GM12878 (cell line): ENCODE results near the gene NOP16. TPM values are rescaled to one million over a fixed set of nuclear protein-coding genes. Genes with fewer than 3 reads are reported as not detected.
A peak's percentile ranks its signal among the peaks of the same experiment; 100 is the strongest.

Source experiments
- ASH2L ChIP-seq: fragments of 300-600, 200-600 bp; sonication (generic); IDR thresholded peaks from 2 replicates; pipeline ENCODE4 v1.6.1; 2017; ENCODE audit warnings: low read depth, mild to moderate bottlenecking, borderline replicate concordance
- BRCA1 ChIP-seq: IDR thresholded peaks from 2 replicates; pipeline ENCODE4 v1.6.1; 2011; ENCODE audit warnings: low read depth, low read length, improper control_type of control experiment
- CEBPB ChIP-seq, 2 experiments: fragments of 150-350 bp in 1 of 2; IDR thresholded peaks; 2 replicates each; pipeline ENCODE4 v1.6.1; 2012 to 2014; ENCODE audit warnings: low read depth in 2 of 2, low read length in 2 of 2, borderline replicate concordance in 1 of 2, inconsistent platforms in 1 of 2
- CHD1 ChIP-seq: IDR thresholded peaks from 2 replicates; pipeline ENCODE4 v1.6.1; 2012; ENCODE audit warnings: low read depth, low read length, improper control_type of control experiment
- CHD4 ChIP-seq: fragments of 200-600 bp; sonication (generic); IDR thresholded peaks from 2 replicates; pipeline ENCODE4 v1.6.1; 2016; ENCODE audit warnings: mild to moderate bottlenecking
- ESRRA ChIP-seq: IDR thresholded peaks from 2 replicates; pipeline ENCODE4 v1.6.1; 2012; ENCODE audit warnings: mild to moderate bottlenecking, low read length, improper control_type of control experiment
- FOXK2 ChIP-seq: fragments of 450-650 bp; IDR thresholded peaks from 2 replicates; pipeline ENCODE4 v1.6.1; 2017; ENCODE audit warnings: mild to moderate bottlenecking, moderate library complexity
- HDGF ChIP-seq: fragments of 450-650 bp; IDR thresholded peaks from 2 replicates; pipeline ENCODE4 v1.6.1; 2016; ENCODE audit warnings: antibody characterized with exemption
- HSF1 ChIP-seq: fragments of 150-350 bp; IDR thresholded peaks from 2 replicates; pipeline ENCODE4 v1.6.1; 2014; ENCODE audit warnings: mild to moderate bottlenecking, low read depth, low read length
- IRF5 ChIP-seq: fragments of 450-650 bp; IDR thresholded peaks from 2 replicates; pipeline ENCODE4 v1.6.1; 2017; ENCODE audit warnings: borderline replicate concordance
- JUND ChIP-seq: IDR thresholded peaks from 2 replicates; pipeline ENCODE4 v1.6.1; 2012; ENCODE audit warnings: low read depth, mild to moderate bottlenecking, low read length, improper control_type of control experiment, moderate library complexity
- POLR2AphosphoS2 ChIP-seq: IDR thresholded peaks from 2 replicates; pipeline ENCODE4 v1.6.1; 2011; ENCODE audit warnings: low read depth, mild to moderate bottlenecking, low read length, improper control_type of control experiment, moderate library complexity
- RB1 ChIP-seq: fragments of 450-650 bp; formaldehyde crosslinking; IDR thresholded peaks from 2 replicates; pipeline ENCODE4 v1.6.1; 2017; ENCODE audit warnings: mild to moderate bottlenecking, borderline replicate concordance
- RELA ChIP-seq: fragments of 450-650 bp; IDR thresholded peaks from 2 replicates; pipeline ENCODE4 v1.8.0; 2014; ENCODE audit warnings: borderline replicate concordance; ENCODE audit not compliant: partially characterized antibody
- SIN3A ChIP-seq: IDR thresholded peaks from 2 replicates; pipeline ENCODE4 v1.6.1; 2012; ENCODE audit warnings: low read depth, low read length, improper control_type of control experiment
- SMARCA5 ChIP-seq: fragments of 450-650 bp; IDR thresholded peaks from 2 replicates; pipeline ENCODE4 v1.6.1; 2017; ENCODE audit warnings: mild to moderate bottlenecking
- SMC3 ChIP-seq: IDR thresholded peaks from 2 replicates; pipeline ENCODE4 v1.6.1; 2011; ENCODE audit warnings: low read length, improper control_type of control experiment, borderline replicate concordance
- SP1 ChIP-seq: IDR thresholded peaks from one replicate; pipeline ENCODE4 v1.6.1; 2011; ENCODE audit warnings: low read depth, low read length
- STAT3 ChIP-seq: IDR thresholded peaks from 2 replicates; pipeline ENCODE4 v1.6.1; 2011; ENCODE audit warnings: low read depth, low read length, improper control_type of control experiment
- SUZ12 ChIP-seq: fragments of 200-600 bp; sonication (generic); IDR thresholded peaks from one replicate; pipeline ENCODE4 v1.6.1; 2018; ENCODE audit warnings: antibody characterized with exemption, mild to moderate bottlenecking; ENCODE audit not compliant: unreplicated experiment
- TBL1XR1 ChIP-seq: IDR thresholded peaks from 2 replicates; pipeline ENCODE4 v1.6.1; 2012; ENCODE audit warnings: low read depth, low read length, improper control_type of control experiment
- USF1 ChIP-seq: IDR thresholded peaks from 2 replicates; pipeline ENCODE4 v1.6.1; 2011; ENCODE audit warnings: borderline replicate concordance, low read depth, mild to moderate bottlenecking, moderate library complexity, mixed read lengths, low read length; ENCODE audit not compliant: insufficient read depth; ENCODE audit errors: extremely low read length
- YBX1 ChIP-seq: fragments of 450-650 bp; IDR thresholded peaks from 2 replicates; pipeline ENCODE4 v1.6.1; 2016; ENCODE audit warnings: antibody characterized with exemption
- ZBTB11 ChIP-seq: fragments of 450-650 bp; formaldehyde crosslinking; IDR thresholded peaks from 2 replicates; pipeline ENCODE4 v1.5.0; 2022; ENCODE audit warnings: mild to moderate bottlenecking, missing genetic modification characterization
- ZNF24 ChIP-seq: fragments of 450-650 bp; IDR thresholded peaks from 2 replicates; pipeline ENCODE4 v1.6.1; 2017; ENCODE audit warnings: antibody characterized with exemption, mild to moderate bottlenecking
- polyA plus RNA-seq, 11 experiments: library from polyadenylated mRNA; depleted of rRNA in 4 of 11; unstranded in 6 of 11; stranded (reverse) in 5 of 11; fragments of >200 nt; fragmentation: Nextera tagmentation in 4 of 11; fragmentation: Illumina TruSeq in 1 of 11; extraction: Ambion mirVana in 4 of 11; extraction: Trizol in 1 of 11; gene quantifications; 1 replicate in 1 of 11; 2 replicates in 10 of 11; pipeline versions ENCODE4 v1.2.1 to v1.2.3, GENCODE V29; 2011 to 2016; ENCODE audit warnings: inconsistent platforms in 2 of 11, missing spikeins in 2 of 11, low read depth in 1 of 11
- total RNA-seq, 4 experiments: library from RNA; depleted of rRNA in 3 of 4; stranded (reverse); fragments of >200 nt in 3 of 4; fragmentation: Illumina TruSeq in 1 of 4; extraction: Trizol in 1 of 4; gene quantifications; 2 replicates each; pipeline versions ENCODE4 v1.2.1 to v1.2.3, GENCODE V29; 2013 to 2021

NOP16 gene
- total and polyA plus RNA-seq, 10 of the 15 experiments (the other 5 are each of a cell fraction or from before 2014, with no cell fraction given), result 50.3 to 276 (median 116) TPM

- TF ChIP-seq CEBPB (IDR thresholded peaks at IDR 0.05; ENCODE audit: borderline replicate concordance in 1 of 2, low read depth in 2 of 2, low read length in 2 of 2), result no peak
- TF ChIP-seq BRCA1, result peak; percentile 88
- no peak for TF ChIP-seq CHD1
- no peak for TF ChIP-seq ESRRA
- no peak for TF ChIP-seq USF1
- TF ChIP-seq RELA, result peak; percentile 13
- no peak for TF ChIP-seq TBL1XR1
- TF ChIP-seq CHD4, result no peak
- peak; percentile 78; the same call in 1 of the 2 replicates for TF ChIP-seq HDGF
- TF ChIP-seq RB1, result peak; percentile 73; the same call in 1 of the 2 replicates
- TF ChIP-seq ZBTB11 (CRISPR knock-in tag), result no peak
- TF ChIP-seq YBX1, result no peak
- peak; percentile 80; the same call in 1 of the 2 replicates for TF ChIP-seq POLR2AphosphoS2
- no peak for TF ChIP-seq HSF1
- no peak for TF ChIP-seq SIN3A
- TF ChIP-seq JUND, result no peak
- peak; percentile 13 for TF ChIP-seq SP1
- no peak for TF ChIP-seq SUZ12
- TF ChIP-seq SMARCA5, result peak; percentile 90
- peak; percentile 81 for TF ChIP-seq IRF5
- TF ChIP-seq SMC3, result no peak; the same call in none of the 2 replicates
- no peak for TF ChIP-seq STAT3
- TF ChIP-seq FOXK2, result no peak
- TF ChIP-seq ASH2L, result no peak
- TF ChIP-seq ZNF24, result no peak
Observed at GRCh38 chr5:176361437-176362232, 26.8 kb downstream of the NOP16 start, which contains the start of gene KIAA1191 (continued).
